Lower leg skin (tissue), 4 donors: Measurements from ENCODE around the gene TENM4. TPM values are rescaled to one million over a fixed set of nuclear protein-coding genes. Genes with fewer than 3 reads are reported as not detected.
"Not testable (repeated sequence)": the region's sequence is repeated elsewhere in the genome, so short reads cannot be mapped to it uniquely, and the experiment has no call there.

Experiments used
- DNase-seq, 2 donors: peaks; one replicate each; pipeline ENCODE4 v3.0.0-alpha.2; 2019; ENCODE audit warnings: low spot score in 2 of 2
- H3K4me3 ChIP-seq: fragments of 200-600 bp; sonication (generic); 2 replicates; pipeline ENCODE4 v1.5.1; 2017; ENCODE audit warnings: mild to moderate bottlenecking, low read depth; ENCODE audit not compliant: poor library complexity, severe bottlenecking
- CTCF ChIP-seq, 3 donors: fragments of 450-650 bp; IDR thresholded peaks; one replicate each; pipeline ENCODE4 v1.5.1; 2016; ENCODE audit warnings: antibody characterized with exemption in 3 of 3, mild to moderate bottlenecking in 3 of 3, moderate library complexity in 2 of 3
- POLR2A ChIP-seq, 2 donors: fragments of 450-650 bp; IDR thresholded peaks; one replicate each; pipeline ENCODE4 v1.6.1; 2016 to 2017; ENCODE audit warnings: antibody characterized with exemption in 2 of 2, mild to moderate bottlenecking in 1 of 2, moderate library complexity in 1 of 2
- WGBS, 2 donors: methylation state at CpG; one replicate each; pipeline ENCODE4 v1.1.5; 2018; 5-methylcytosine and 5-hydroxymethylcytosine counted together
- intact Hi-C: fragments of 100-400 bp; cut with DNase I; formaldehyde crosslinking; loops from one replicate; pipeline ENCODE4 v1.15.0; 2023; ENCODE audit warnings: low total_unique reads
- total RNA-seq, 4 donors: library from RNA; depleted of rRNA; stranded (reverse); fragments of >200 nt; gene quantifications; one replicate each; pipeline ENCODE4 v1.1.0, GENCODE V29; 2016

The TENM4 gene
- total RNA-seq, 4 donors from 2014 or later: 34.4 to 41.1 (median 36.6) TPM

GRCh38 chr11:78981153-78981552 is 459.7 kb downstream of the TENM4 start:
- DNase-seq: no peak
- 75 to 82% methylated on average over 3 of the region's 3 CpGs for WGBS, 2 donors
- TF ChIP-seq POLR2A (IDR thresholded peaks at IDR 0.05) (no peak), CTCF (IDR thresholded peaks at IDR 0.05) (no peak)
- H3K4me3 ChIP-seq: no peak overlapping the region
- intact Hi-C loops: no loop called here

GRCh38 chr11:78978831-78979230 is 462.0 kb downstream of the TENM4 start:
- DNase-seq: no peak
- 79 to 80% methylated on average over 2 of the region's 2 CpGs for WGBS, 2 donors
- intact Hi-C loops: no loop called here
- no peak for TF ChIP-seq CTCF (IDR thresholded peaks at IDR 0.05)
- no peak for TF ChIP-seq POLR2A (IDR thresholded peaks at IDR 0.05)
- no peak overlapping the region for H3K4me3 ChIP-seq

GRCh38 chr11:78977848-78978247 is 463.0 kb downstream of the TENM4 start:
- DNase-seq, intact Hi-C loops, H3K4me3 ChIP-seq: not testable (repeated sequence)
- WGBS, 2 donors: 92 to 93% methylated on average over 3 of the region's 3 CpGs

- TF ChIP-seq CTCF (IDR thresholded peaks at IDR 0.05) (no peak), POLR2A (IDR thresholded peaks at IDR 0.05) (no peak)
- no peak overlapping the region for H3K4me3 ChIP-seq
- no peak for DNase-seq
- intact Hi-C loops: no loop called here
- WGBS, 2 donors: 87 to 92% methylated on average over 3 of the region's 3 CpGs
Measured at GRCh38 chr11:78977009-78977408, 463.8 kb downstream of the TENM4 start.

- WGBS, 2 donors: 85 to 87% methylated on average over 5 of the region's 5 CpGs
- H3K4me3 ChIP-seq: no peak overlapping the region
- intact Hi-C loops: no loop called here
- no peak for TF ChIP-seq CTCF (IDR thresholded peaks at IDR 0.05)
- TF ChIP-seq POLR2A (IDR thresholded peaks at IDR 0.05): no peak
- no peak for DNase-seq
Measured at GRCh38 chr11:78975081-78975480, 465.7 kb downstream of the TENM4 start.

GRCh38 chr11:78973876-78974275 is 467.0 kb downstream of the TENM4 start:
- intact Hi-C loops: no loop called here
- H3K4me3 ChIP-seq: no peak overlapping the region
- DNase-seq: no peak
- 68% methylated on average over 1 of the region's 1 CpG for WGBS, 2 donors
- TF ChIP-seq CTCF (IDR thresholded peaks at IDR 0.05) (no peak), POLR2A (IDR thresholded peaks at IDR 0.05) (no peak)
